Measurements from ENCODE around the gene VWA3B. TPM values are rescaled to one million over a fixed set of nuclear protein-coding genes. Genes with fewer than 3 reads are reported as not detected.

The VWA3B gene
- total and polyA plus RNA-seq, 2 experiments from 2014 or later, result 0.80 TPM; not detected in 1

DNA sequence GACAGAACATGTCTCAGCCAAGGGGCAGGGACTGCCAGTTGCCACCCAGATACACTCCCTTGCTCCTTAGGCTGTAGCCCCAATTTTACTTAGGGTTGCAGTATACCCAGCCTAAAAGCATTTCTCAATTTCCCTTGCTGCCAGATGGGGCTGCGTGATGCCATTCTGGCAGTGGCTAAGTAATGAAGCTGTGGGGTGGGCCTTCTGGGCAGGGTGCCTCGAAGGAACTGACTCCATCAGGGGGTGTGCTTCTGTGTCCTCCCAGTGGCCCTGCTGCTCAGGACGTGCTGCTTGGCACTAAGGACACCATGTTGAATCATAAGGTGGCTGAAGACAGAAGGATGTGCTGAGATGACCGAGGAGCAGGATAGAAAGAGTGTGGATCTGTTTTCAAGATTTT, 74.2 kb downstream of the VWA3B start:
- H3K4me3 ChIP-seq, result no peak overlapping the region
- no peaks in the 10 kb centered on the region for H3K9me3 ChIP-seq (ENCODE audit: low read depth)
- no peaks in the 10 kb centered on the region for H4K20me1 ChIP-seq (ENCODE audit: insufficient read depth, poor library complexity, severe bottlenecking)
- WGBS (ENCODE audit: low lambda C conversion rate, missing lambda C conversion rate), result 91% methylated on average over 4 of the region's 4 CpGs
- no peak overlapping the region for H3K27ac ChIP-seq
- H3K4me2 ChIP-seq, result no peak overlapping the region
- TF ChIP-seq EZH2 (IDR thresholded peaks at IDR 0.05; ENCODE audit: borderline replicate concordance) (no peak), EZH2phosphoT487 (IDR thresholded peaks at IDR 0.05; ENCODE audit: low read depth, severe bottlenecking, unreplicated experiment) (no peak)
- TF ChIP-seq, protein P1, sequence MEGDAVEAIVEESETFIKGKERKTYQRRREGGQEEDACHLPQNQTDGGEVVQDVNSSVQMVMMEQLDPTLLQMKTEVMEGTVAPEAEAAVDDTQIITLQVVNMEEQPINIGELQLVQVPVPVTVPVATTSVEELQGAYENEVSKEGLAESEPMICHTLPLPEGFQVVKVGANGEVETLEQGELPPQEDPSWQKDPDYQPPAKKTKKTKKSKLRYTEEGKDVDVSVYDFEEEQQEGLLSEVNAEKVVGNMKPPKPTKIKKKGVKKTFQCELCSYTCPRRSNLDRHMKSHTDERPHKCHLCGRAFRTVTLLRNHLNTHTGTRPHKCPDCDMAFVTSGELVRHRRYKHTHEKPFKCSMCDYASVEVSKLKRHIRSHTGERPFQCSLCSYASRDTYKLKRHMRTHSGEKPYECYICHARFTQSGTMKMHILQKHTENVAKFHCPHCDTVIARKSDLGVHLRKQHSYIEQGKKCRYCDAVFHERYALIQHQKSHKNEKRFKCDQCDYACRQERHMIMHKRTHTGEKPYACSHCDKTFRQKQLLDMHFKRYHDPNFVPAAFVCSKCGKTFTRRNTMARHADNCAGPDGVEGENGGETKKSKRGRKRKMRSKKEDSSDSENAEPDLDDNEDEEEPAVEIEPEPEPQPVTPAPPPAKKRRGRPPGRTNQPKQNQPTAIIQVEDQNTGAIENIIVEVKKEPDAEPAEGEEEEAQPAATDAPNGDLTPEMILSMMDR (IDR thresholded peaks at IDR 0.05; ENCODE audit: poor library complexity), result no peak
- H2AFZ ChIP-seq, result no peak overlapping the region
- no peaks in the 10 kb centered on the region for H3K36me3 ChIP-seq (replicated peaks; ENCODE audit: insufficient read depth, low read depth)
- no peaks in the 10 kb centered on the region for H3K79me2 ChIP-seq
- no peaks in the 10 kb centered on the region for H3K9me2 ChIP-seq (replicated peaks; ENCODE audit: insufficient read depth)
- H3K27me3 ChIP-seq, result no peaks in the 10 kb centered on the region
- DNase-seq (ENCODE audit: low spot score), result no peak
- H3K4me1 ChIP-seq (ENCODE audit: insufficient read depth), result no peaks in the 10 kb centered on the region

DNA sequence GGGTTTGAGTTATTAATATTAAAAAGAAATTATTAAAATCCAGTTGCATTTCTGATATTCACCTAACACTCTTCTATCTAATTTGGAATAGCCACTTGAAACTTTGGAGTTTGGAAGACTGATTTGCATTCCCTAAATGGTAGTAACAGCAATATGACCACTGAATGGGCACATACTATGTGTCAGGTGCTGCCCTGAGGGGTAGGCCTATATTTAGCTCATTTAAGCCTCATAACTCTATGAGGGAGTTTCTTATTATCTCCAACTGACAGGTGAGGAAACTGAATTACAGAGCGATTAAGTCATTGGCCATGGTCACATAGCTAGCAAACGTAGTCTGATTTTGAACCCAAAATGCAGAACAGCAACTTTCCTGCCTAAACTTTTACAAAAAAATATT, 77.3 kb downstream of the VWA3B start:
- Histone ChIP-seq H3K27me3 (peaks cover 4% of the 10 kb centered on the region), H3K4me1 (ENCODE audit: insufficient read depth) (no peaks in the 10 kb centered on the region), H3K27ac (no peak overlapping the region), H2AFZ (no peak overlapping the region), H4K20me1 (ENCODE audit: insufficient read depth, poor library complexity, severe bottlenecking) (no peaks in the 10 kb centered on the region), H3K9me3 (ENCODE audit: low read depth) (no peaks in the 10 kb centered on the region), H3K4me3 (no peak overlapping the region), H3K79me2 (no peaks in the 10 kb centered on the region), H3K9me2 (replicated peaks; ENCODE audit: insufficient read depth) (no peaks in the 10 kb centered on the region), H3K36me3 (replicated peaks; ENCODE audit: insufficient read depth, low read depth) (no peaks in the 10 kb centered on the region), H3K4me2 (no peak overlapping the region)
- no peak for TF ChIP-seq EZH2 (IDR thresholded peaks at IDR 0.05; ENCODE audit: borderline replicate concordance)
- TF ChIP-seq, protein P1 (IDR thresholded peaks at IDR 0.05; ENCODE audit: poor library complexity), result no peak
- no peak for DNase-seq (ENCODE audit: low spot score)
- 94% methylated on average over 2 of the region's 2 CpGs for WGBS (ENCODE audit: low lambda C conversion rate, missing lambda C conversion rate)

GRCh38 chr2:98165516-98166071, 78.6 kb downstream of the VWA3B start:
- Histone ChIP-seq H3K9me3 (ENCODE audit: low read depth) (no peaks in the 10 kb centered on the region), H3K27ac (no peak overlapping the region), H2AFZ (no peak overlapping the region), H3K4me1 (ENCODE audit: insufficient read depth) (no peaks in the 10 kb centered on the region), H4K20me1 (ENCODE audit: insufficient read depth, poor library complexity, severe bottlenecking) (no peaks in the 10 kb centered on the region), H3K79me2 (no peaks in the 10 kb centered on the region), H3K9me2 (replicated peaks; ENCODE audit: insufficient read depth) (no peaks in the 10 kb centered on the region), H3K4me3 (no peak overlapping the region), H3K36me3 (replicated peaks; ENCODE audit: insufficient read depth, low read depth) (no peaks in the 10 kb centered on the region), H3K4me2 (no peak overlapping the region), H3K27me3 (peaks cover 4% of the 10 kb centered on the region)
- no peak for TF ChIP-seq EZH2 (IDR thresholded peaks at IDR 0.05; ENCODE audit: borderline replicate concordance)
- 92% methylated on average over 5 of the region's 5 CpGs for WGBS (ENCODE audit: low lambda C conversion rate, missing lambda C conversion rate)
- no peak for DNase-seq (ENCODE audit: low spot score)

GRCh38 chr2:98167916-98168315, 80.9 kb downstream of the VWA3B start:
- no peaks in the 10 kb centered on the region for H3K9me2 ChIP-seq (replicated peaks; ENCODE audit: insufficient read depth)
- no peaks in the 10 kb centered on the region for H3K36me3 ChIP-seq (replicated peaks; ENCODE audit: insufficient read depth, low read depth)
- H3K4me2 ChIP-seq, result no peak overlapping the region
- no peaks in the 10 kb centered on the region for H4K20me1 ChIP-seq (ENCODE audit: insufficient read depth, poor library complexity, severe bottlenecking)
- H2AFZ ChIP-seq, result no peak overlapping the region
- H3K27me3 ChIP-seq, result peaks cover 4% of the 10 kb centered on the region
- TF ChIP-seq EZH2 (IDR thresholded peaks at IDR 0.05; ENCODE audit: borderline replicate concordance), result no peak
- TF ChIP-seq EZH2phosphoT487 (IDR thresholded peaks at IDR 0.05; ENCODE audit: low read depth, severe bottlenecking, unreplicated experiment), result no peak
- TF ChIP-seq, protein P1 (IDR thresholded peaks at IDR 0.05; ENCODE audit: poor library complexity), result no peak
- H3K4me1 ChIP-seq (ENCODE audit: insufficient read depth), result no peaks in the 10 kb centered on the region
- H3K9me3 ChIP-seq (ENCODE audit: low read depth), result no peaks in the 10 kb centered on the region
- no peak overlapping the region for H3K4me3 ChIP-seq
- WGBS (ENCODE audit: low lambda C conversion rate, missing lambda C conversion rate), result 86% methylated on average over 2 of the region's 2 CpGs
- no peak for DNase-seq (ENCODE audit: low spot score)
- no peak overlapping the region for H3K27ac ChIP-seq
- no peaks in the 10 kb centered on the region for H3K79me2 ChIP-seq
